ENCODE measurements around the gene CACNA1D.

- TF ChIP-seq CTCF (IDR thresholded peaks at IDR 0.05 in 2 of 3, conservative IDR thresholded peaks at IDR 0.05 in 1 of 3; ENCODE audit: insufficient read depth in 2 of 3, low read depth in 1 of 3, low read length in 3 of 3), result no peak
- no peak for TF ChIP-seq ARID3B (CRISPR knock-in tag; IDR thresholded peaks at IDR 0.05; ENCODE audit: borderline replicate concordance)
Observed at GRCh38 chr3:53791317-53791716, 296.9 kb downstream of the CACNA1D start.

Measured in K562 (cell line).